ENCODE data around the gene WNT8B.

The WNT8B gene

DNA sequence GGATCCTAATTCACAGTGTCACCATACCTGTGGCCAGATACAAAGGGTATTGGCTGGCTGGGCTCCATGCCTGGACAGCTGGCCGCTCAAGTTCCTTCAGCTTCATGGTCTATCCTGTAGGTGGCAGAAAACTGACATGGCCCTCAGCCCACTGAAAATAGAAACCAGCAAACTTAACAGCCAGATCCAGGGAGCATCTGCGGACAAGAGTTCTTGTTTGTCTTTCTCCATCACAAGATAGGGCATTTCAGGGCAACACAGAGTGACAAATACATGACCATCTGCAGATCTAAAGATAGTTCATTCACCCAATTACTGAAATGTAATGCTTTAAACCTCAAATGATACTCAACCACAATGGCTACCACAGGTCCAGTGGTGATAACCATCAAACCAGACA, 54.0 kb downstream of the WNT8B start:
- no peak for DNase-seq (ENCODE audit: low read depth, low spot score)
- CTCF ChIA-PET, result interaction anchor here (1.4 to 27.2 kb wide), 10 partner anchors 8 to 362 kb away, joined by 4 to 555 read pairs (median 90); partner anchors contain the start of genes HIF1AN, PKD2L1 and SCD
- H3K4me3 ChIP-seq (ENCODE audit: low read depth, low read length), result no peak overlapping the region
- TF ChIP-seq, protein P1, sequence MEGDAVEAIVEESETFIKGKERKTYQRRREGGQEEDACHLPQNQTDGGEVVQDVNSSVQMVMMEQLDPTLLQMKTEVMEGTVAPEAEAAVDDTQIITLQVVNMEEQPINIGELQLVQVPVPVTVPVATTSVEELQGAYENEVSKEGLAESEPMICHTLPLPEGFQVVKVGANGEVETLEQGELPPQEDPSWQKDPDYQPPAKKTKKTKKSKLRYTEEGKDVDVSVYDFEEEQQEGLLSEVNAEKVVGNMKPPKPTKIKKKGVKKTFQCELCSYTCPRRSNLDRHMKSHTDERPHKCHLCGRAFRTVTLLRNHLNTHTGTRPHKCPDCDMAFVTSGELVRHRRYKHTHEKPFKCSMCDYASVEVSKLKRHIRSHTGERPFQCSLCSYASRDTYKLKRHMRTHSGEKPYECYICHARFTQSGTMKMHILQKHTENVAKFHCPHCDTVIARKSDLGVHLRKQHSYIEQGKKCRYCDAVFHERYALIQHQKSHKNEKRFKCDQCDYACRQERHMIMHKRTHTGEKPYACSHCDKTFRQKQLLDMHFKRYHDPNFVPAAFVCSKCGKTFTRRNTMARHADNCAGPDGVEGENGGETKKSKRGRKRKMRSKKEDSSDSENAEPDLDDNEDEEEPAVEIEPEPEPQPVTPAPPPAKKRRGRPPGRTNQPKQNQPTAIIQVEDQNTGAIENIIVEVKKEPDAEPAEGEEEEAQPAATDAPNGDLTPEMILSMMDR (IDR thresholded peaks at IDR 0.05; ENCODE audit: insufficient read depth, low read length, missing control alignments), result no peak
- POLR2A ChIA-PET, result no interaction called here

DNA sequence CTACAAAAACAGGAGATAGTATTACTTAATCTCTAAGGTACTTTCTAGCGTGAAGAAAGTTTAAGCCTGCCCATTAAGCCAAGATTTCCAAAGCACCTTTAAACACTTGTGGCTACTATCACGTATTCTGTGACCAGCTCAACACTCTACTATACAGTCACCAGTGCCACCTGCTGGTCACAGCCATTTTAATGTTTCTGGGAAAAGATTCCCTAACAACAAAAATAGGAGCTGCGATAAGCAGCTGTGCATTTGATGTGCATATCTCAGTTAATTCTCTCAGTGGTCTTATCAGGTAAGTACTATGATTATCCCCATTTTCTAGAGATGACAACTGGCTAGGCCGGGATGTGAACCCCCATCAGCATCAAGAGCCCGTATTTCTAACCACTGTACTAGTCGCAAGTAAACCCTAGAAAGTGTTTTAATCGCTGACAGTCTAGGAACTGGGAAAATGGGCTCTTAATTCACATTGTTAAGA, 56.0 kb downstream of the WNT8B start:
- TF ChIP-seq, protein P1 (IDR thresholded peaks at IDR 0.05; ENCODE audit: insufficient read depth, low read length, missing control alignments), result peak; percentile 58
- POLR2A ChIA-PET, result interaction anchor here (1.1 kb wide), 1 partner anchor 36 kb away, joined by 3 read pairs; no protein-coding TSS in a partner anchor
- CTCF ChIA-PET, result interaction anchor here (0.6 to 18.4 kb wide), 39 partner anchors 8 to 391 kb away, joined by 3 to 555 read pairs (median 5); partner anchors contain the start of genes HIF1AN, PKD2L1 and SCD
- no peak overlapping the region for H3K4me3 ChIP-seq (ENCODE audit: low read depth, low read length)
- DNase-seq (ENCODE audit: low read depth, low spot score), result no peak

DNA sequence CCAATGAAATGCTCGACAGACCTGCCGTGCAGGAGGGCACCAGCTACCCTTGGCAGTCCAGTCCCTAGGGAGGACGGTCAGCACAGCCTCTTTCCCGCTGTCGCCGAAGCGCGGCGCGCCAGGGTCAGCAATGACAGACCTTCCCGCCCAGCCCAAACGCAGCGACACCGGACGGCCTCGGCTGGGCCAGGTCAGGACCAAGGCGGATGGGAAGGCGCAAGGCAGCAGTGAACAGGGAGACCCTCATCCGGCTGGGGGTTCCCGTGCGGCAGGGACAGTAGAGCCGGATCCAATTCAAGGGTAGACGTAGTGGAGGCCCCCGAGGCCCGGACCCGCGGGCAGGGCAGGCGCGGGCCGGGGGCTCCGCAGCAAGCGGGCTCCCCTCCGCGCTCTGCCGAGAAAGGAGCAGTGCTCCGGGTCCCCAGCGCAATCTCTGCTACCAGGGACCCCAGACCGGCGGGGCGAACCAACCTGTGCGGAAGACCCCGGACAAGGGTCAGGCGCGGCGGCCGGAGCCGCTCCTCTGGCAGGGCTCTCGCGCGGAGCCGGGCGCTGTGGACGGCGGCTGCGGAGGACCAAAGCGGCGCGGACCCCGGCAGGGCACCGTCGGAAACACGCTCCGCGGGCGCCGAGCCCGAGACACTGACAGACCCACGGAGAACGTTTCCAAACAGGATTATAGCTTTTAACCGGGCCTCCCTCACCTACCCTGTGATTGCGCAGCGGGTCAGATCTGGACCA, 56.7 kb downstream of the WNT8B start, which contains the start of gene SEC31B:
TSS of gene SEC31B (minus strand) at position 551 of the 741 bp plus-strand sequence. CDS start 2,909 bp downstream, outside the sequence.
- CTCF ChIA-PET, result interaction anchor here (0.6 to 18.4 kb wide), 36 partner anchors 7 to 391 kb away, joined by 3 to 555 read pairs (median 6); partner anchors contain the start of genes HIF1AN, PKD2L1 and SCD

DNA sequence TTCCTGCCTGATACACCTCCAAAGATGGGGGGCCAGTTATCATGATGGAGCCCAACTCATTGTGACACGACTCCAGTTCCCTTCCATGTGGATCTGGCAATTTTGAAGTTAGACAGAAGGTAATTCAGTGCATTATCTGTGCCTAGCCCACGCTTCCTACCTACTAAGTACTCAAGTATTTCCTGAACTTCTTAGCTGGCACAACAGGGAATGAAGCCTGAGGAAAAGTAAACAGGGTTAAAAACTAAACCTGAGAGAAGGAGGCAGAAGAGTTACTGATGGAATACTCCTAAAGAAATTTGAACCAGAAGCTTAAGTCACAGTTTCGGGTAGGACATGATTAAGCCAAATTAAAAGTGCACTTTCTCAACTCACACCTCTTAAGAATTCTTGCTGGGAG, 58.0 kb downstream of the WNT8B start:
- CTCF ChIA-PET, result interaction anchor here (1.0 to 18.4 kb wide), 7 partner anchors 12 to 358 kb away, joined by 3 to 538 read pairs (median 59); partner anchors contain the start of genes HIF1AN, PKD2L1 and SCD
- TF ChIP-seq, protein P1 (IDR thresholded peaks at IDR 0.05; ENCODE audit: insufficient read depth, low read length, missing control alignments), result no peak
- no peak for DNase-seq (ENCODE audit: low read depth, low spot score)
- POLR2A ChIA-PET, result interaction anchor here (1.0 to 1.2 kb wide), 2 partner anchors 15 to 313 kb away, joined by 3 to 5 read pairs; partner anchors contain the start of gene HIF1AN
- H3K4me3 ChIP-seq (ENCODE audit: low read depth, low read length), result no peak overlapping the region

More for the DNA sequence above, 56.7 kb downstream of the WNT8B start, which contains the start of gene SEC31B:
- peak within 1 kb of the TSS; percentile 37 for H3K4me3 ChIP-seq (ENCODE audit: low read depth, low read length)
- DNase-seq (ENCODE audit: low read depth, low spot score), result no peak
- POLR2A ChIA-PET, result interaction anchor here (1.1 kb wide), 1 partner anchor 37 kb away, joined by 3 read pairs; no protein-coding TSS in a partner anchor
- TF ChIP-seq, protein P1 (IDR thresholded peaks at IDR 0.05; ENCODE audit: insufficient read depth, low read length, missing control alignments), result no peak

DNA sequence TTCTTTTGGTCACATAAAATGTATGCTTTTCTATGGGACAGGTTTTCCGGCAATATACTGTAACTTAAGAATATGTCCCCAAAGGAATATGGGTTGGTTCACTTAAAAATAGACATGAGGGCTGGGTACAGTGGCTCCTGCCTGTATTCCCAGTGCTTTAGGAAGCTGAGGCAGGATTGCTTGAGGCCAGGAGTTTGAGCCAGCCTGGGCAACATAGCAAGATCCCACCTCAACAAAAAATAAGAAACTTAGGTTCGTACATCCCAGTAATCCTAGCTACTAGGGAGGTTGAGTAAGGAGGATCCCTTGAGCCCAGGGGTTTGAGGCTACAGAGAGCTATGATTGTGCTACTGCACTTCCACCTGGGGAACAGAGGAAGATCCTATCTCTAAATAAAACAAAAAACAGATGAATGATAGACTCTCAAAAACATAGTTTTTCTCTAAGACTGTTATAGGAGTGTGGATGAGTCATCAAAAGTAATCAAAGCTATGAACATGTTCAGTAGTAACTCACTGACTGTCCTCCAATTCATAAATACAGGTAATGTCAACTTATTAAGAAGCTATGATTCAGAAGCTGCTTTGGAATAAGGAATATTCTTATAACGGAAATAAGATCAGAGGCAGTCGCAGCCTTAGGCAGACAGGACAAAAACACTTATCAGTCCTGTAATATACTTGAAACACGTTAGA, 59.4 kb downstream of the WNT8B start:
- POLR2A ChIA-PET, result interaction anchor here (0.5 kb wide), 1 partner anchor 520 kb away, joined by 3 read pairs; no protein-coding TSS in a partner anchor
- TF ChIP-seq, protein P1 (IDR thresholded peaks at IDR 0.05; ENCODE audit: insufficient read depth, low read length, missing control alignments), result no peak

More for the DNA sequence above, 59.4 kb downstream of the WNT8B start:
- H3K4me3 ChIP-seq (ENCODE audit: low read depth, low read length), result no peak overlapping the region
- CTCF ChIA-PET, result interaction anchor here (0.6 to 8.4 kb wide), 6 partner anchors 12 to 357 kb away, joined by 3 to 155 read pairs (median 49); partner anchors contain the start of gene HIF1AN
- DNase-seq (ENCODE audit: low read depth, low spot score), result no peak
